Activated CD8-positive, alpha-beta memory T cell treated with anti-CD3 and anti-CD28 coated beads for 24 hours (primary cell): ENCODE data around the gene PTPN4.

ENCODE experiments used
- DNase-seq: peaks from one replicate; pipeline ENCODE4 v3.0.0-alpha.2; 2020

The PTPN4 gene

DNA sequence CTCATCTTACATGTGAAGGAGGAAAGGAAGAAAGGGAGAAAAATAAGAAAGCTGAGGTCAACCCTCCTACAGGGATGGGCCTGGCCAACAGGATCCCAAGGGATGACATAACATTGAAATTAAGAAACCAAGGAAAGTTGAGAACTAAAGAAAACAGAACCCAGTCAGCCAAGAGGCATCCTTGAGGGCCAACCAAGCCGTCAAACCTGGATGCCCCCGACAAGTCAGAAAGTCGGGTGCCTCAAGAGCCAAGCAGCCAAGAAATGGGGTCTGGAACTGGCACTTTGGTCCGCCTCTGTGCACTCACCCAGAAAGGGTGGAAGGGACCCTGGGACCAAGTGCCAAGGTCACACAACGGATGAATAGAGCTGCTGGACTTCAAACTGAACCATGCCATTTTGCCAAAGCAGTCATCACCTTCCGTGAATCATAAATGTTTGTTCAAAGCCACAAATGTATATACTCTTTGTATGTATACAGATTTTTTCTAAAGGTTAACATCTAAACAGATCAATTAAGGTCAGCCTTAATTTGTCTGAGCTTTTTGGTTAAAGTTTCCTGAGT, 27.0 kb upstream of the PTPN4 start:
- DNase-seq = peak; percentile 46

DNA sequence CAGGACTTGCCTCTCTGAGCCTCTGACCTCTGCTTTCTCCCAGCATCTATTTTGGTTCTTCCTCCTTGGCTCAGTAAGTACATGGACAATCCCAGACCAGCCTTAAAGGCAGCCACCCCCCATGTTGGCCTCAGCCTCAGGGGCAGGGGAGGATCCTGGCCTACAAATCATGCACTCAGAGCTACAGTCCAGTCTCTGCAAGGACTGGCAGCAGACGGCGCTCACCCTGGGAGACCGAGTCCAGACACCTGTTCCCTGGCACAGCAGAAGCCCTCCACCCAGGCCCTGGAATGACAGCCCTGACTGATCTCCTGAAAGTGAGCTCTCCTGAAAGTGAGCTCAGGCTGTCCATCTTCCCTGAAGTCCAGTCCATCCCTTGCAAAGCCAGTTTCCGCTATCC, 25.7 kb upstream of the PTPN4 start:
- DNase-seq = peak; percentile 19

DNA sequence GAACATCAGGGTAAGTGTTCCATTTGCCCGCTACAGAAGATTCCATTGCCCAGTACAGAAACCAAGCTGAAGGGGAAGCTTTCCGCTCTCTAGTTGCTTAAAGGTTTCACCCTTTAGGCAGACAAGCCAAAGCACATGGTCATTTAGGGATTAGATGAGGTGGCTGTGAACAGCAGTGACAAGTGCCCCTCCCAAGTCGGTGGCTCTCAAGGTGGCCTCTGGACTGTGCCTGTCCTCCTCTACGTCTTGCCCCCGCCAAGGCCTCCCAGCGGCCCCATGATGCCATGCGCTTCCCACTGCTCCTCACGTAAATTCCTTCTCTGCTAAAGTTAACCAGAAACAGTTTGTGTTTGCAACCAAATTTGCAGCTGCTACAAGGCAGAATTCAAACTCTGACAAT, 24.2 kb upstream of the PTPN4 start:
- peak; percentile 30 for DNase-seq

DNA sequence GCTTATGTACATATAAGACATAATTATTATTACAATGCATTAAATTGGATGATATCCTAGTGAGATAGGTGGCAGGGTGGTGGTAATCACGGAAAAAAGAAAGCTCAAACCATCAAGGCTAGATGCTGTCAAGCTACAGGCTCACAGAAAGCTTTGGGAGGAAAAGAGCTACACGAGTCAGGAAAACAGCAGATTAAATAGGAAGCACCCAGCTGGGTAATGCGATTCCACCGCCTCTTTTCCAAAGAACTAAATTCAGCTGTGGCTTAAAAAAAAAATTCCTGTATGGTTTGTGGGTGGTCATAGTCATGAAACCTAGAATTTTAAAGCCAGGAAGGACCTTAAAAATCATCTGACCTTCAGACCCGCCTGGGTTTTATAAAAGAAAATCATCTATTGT, 23.7 kb upstream of the PTPN4 start:
- peak; percentile 3 for DNase-seq

DNA sequence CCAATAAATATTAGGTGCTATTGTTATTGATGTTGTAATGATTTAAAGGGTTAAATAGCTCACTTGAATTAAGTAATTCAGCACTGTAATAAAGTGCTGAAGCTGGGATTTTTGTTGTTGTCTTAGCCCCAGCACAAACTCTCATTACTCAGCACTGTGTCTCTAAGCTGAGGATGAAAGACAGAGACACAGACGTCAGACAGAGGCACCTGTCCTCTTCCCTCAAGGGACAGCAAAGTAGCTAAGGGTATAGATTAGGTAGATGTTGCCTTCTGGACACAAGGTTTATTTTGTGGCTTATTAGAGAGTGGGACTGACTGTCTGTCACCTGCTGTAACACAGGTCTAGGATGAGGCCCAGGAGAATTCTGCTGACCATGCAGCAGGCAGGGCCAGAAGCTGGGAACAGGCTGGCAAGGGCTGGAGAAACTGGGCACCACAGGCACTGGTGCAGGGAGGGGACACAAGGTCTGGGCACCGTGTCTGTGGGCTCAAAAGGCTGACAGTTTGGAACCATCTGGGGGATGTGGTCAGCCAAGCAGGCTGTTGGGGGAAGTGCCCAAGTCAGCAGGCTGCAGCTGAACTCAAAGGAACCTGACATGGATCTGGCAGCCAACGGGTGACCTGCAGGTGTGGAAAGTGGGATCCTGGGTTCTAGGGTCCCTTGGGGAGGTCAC, 20.0 kb upstream of the PTPN4 start:
- peak; percentile 24 for DNase-seq

DNA sequence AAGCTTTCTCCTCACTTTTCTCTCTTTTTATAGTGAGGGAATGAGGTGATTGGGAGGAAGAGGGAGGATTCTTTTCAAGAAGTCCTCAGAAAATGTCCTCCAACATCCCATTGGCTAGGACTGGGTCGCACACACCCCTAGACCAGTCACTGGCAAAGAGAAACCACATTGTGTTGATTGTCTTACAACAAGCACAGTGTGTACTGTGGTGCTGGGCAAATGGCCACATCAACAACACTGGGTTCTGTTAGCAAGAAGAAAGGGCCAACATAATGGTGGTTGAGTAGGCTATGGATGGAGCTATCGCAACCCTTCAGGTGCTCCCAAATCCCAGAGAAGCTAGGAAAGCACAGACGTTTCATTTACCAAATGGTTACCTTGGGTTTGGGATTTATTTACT, 18.7 kb upstream of the PTPN4 start:
- DNase-seq = no peak

DNA sequence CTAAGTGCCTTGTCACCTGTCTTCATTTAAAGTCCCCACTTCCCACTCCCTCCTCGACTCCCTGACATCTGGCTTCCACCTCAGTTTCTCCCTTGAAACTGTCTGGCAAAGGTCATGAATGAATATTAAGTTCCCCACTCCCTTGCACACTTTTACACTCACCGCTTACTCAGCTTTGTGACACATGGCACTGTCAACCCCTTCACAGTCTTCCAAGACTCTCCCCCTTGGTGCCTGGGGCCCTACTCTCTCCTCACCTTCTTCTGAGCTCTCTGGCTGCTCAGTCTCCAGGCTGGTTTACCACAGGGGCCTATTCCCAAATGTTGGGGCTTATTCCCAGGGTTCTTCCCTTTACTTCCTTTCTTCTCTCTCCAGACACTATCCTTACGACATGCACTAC, 17.9 kb upstream of the PTPN4 start:
- DNase-seq = no peak

DNA sequence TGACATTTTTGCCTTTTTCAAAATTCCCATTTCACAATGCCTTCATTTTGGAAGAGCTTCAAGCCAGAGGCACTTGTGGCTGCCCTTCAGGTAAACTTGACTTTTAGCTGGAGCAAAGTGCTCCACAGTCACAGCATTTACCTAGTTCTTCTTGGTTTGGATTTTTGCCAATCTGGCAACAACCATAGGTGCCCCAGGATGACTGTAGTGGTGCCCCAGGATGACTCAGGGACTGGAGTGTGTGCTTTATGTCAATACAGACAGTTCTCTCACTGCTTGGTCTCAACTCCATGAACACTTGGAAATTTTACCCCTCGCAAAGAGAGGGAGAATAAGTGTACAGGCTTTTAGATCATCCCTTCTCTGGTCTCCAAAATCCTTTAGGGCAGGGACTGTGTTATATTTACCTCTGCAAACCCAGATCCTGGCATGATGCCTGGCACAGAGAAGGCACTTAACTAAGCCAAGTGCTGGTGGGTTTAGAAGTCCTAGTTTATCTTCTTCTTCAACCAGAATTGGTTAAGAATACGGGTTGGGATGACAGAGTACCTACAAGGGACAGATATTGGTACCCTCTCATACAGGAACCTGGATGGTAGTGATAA, 15.3 kb upstream of the PTPN4 start:
- no peak for DNase-seq

DNA sequence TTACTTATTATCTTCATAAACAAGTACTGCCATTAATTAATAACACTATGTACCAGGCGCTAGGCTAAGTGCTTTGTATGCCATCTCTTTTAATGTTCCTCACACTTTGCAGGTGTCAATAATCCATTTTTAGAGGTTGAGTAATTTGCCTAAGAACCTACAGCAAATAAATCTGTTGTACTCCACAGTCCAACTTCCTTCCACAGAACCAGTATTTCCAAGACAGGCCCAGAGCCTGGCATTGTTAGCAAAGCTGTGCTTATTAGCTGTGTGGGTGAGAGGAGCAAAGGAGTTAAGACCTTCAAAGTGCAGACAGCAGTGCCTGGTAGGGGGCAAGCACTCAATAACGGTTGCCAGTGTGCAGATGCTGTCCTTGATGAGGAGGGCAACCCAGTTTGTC, 14.2 kb upstream of the PTPN4 start:
- DNase-seq = no peak

DNA sequence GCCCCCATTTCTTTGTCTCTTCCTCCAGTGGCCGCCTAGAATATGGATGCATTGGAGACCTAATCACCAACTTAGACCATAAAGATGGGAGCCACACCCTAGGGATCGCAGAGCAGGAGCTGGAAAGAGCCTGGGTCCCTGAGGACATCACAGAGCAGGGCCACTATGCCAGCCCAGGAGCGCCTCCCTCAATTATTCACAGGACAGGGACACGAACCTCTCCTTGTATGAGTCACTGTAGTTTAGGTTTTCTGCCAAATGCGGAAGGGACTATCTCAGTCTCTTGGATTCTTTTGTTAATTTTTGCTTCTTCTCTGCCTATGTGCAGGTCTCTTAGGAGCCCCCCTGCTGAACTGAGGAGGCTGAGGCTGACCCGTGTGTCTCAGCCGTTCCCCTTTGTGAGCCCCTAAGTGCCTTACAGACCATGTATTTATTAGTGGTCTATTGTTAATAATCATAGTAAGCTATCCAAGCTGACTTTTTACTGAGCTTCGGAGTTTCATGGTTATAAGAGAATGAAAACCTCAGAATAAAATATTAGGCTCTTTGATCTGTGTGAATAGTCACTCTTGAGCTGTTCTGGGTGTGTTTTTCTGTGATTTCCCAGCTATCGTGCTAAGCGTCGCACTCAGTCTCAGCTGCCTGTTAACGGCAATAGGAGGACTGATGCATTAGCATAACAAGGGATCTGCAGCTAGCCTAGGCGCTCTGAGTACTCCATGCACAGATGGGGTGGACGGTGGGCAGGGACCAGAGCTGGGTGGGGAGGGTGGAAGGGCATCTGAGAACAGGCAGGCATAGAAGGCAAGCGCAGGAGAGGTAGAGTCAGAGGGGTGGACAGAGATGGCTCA, 12.7 kb upstream of the PTPN4 start:
- DNase-seq = no peak

DNA sequence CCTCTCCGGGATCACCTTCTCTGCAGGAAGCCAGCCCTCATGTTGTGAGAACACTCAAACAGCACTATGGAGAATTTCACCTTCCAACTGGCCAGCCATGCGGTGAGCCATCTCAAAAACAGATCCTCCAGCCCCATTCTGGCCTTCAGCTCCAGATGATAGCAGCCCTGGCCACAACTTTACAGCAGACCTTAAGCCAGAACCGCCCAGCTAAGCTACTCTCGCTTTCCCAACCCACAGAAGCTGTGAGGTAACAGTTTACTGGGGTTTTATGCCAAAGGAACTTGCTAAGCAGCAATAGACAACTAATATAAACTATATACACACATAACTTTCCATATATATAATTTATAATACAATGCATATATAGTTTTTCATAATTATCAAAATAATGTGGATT, 11.6 kb upstream of the PTPN4 start:
- DNase-seq = no peak

DNA sequence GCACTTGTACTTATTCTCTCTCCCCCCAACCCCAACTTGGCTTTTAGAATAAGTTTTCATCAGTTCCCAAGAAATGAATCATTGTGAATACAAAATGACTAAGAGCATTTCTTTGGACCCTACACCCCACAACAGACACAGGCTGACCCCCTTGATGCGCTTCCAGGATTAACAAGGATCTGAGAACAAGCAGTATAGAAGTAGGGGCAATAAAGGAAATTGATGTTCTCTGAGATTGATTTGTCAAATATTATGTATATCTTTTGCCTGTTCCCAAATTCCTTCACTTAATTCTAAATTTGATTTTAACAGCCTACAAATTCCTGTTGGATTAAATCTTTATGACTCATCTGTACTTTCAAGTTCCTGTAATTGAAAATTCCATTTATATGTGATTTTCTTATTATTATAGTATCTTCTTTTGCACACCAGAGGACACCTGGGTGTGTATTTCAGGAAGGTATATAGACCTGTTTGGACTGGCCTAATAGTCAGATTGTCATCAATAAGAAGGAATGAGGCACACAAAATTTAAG, 10.2 kb upstream of the PTPN4 start:
- DNase-seq = no peak

DNA sequence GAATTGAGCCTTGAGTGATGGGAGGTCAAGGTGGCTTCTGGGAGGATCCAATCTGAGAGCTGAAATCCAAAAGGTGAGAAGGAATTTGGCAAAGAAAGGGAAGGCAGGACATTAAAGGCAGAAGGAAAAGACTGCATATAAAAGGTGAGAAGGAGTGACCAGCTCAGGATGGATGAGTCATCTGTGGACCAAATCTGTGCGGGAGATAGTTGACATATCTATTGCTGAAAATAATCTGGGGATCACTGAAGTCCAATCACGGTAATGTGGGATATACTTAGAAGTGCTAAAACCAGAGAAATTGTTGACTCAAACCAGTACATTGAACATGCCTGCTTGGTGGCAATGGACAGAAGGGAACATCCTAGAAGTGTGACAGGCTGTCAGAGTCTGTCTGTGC, 8.0 kb upstream of the PTPN4 start:
- DNase-seq = no peak

DNA sequence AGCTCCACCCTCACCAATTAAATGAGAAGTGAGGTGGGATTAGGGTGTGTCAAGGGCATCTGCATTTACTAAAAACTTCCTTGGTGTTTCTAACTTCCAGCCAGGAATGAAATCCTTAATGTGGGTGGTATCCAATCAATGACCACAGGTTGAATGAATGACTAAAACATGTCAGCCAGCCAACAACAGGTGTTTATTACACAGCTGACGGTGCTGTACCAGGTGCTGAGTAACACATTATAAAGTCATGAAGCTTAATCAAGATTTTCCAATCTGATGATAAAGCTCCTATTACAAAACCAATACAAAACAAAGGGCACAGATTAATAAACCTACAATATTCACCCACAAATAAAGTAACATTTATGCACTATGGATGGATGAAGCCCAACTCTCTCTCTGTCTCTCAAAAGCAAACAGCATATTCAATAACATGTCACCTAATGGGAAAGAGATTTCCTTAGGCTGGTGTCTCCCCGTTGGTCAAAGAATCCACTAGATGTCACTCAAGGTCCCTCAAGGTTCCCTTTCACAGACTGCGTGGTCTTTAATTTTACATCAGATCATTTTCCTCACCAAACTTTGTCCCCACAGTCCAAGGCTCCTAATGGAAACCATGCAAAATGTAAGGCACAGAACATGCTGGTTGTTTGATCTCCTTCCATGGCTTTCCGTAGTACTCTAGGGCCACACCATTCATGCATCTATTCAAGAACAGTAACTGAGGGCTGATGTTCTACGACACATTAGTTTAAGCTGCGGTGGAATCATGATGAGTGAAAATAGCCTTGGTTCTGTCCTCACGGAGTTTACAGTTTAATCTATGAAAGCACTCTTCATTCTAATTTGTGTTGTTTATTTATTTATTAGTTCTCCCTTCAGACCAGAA, 6.4 kb upstream of the PTPN4 start:
- no peak for DNase-seq

DNA sequence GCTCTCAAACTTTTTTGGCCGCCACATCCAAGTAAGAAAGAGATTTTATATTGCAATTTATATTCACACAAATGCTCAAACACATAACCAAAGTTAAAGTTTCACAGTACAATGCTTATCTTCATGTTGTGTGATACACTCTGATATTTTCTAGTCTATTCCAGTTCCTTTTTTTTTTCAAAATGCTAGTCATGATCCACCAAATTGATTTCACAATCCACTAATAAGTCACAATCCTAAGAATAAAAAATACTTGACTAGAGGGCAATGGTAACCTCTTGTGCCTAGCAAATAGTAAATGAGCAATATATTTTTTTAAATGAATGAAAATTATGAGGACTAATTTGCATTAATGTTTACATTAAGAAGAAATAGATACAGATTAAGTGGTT, 5.8 kb upstream of the PTPN4 start:
- DNase-seq = no peak

DNA sequence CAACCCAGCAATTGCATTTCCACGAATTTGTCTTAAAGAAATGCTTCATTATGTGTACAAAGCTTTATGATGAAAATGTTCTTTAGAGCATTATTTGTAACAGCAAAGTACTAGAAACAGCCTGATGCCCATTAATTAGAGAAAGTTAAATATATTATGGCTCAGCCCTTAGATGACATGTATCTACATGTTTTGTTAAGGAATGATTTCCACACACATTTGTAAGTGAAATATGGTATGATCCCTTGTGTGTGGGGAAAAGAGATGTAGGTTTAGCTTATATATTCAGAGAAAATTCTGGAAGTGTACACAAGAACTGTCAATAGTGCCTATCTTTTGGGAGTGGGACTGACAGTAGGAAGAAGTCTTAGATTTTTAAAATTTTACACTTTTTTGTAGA, 3.8 kb upstream of the PTPN4 start:
- DNase-seq = no peak

DNA sequence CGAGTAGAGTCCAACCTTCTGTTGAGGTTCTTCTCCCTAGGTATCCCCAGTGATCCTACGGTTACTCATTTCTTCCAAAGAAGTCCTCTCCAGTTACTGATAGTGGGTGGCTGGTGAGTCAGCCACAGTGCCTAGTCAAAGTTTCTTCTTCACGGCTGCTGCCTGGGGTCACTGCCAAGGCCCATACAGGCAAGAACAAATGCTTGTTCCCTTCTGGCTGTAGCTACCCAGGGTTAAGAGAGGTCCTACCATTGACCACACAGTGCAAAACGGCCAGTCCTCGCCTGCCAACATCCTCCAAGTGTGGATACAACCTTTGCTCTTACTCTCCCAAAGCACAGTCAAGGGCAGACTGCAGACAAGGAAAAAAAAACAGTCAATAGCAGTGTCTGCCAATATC, 2.9 kb upstream of the PTPN4 start:
- peak; percentile 67 for DNase-seq

DNA sequence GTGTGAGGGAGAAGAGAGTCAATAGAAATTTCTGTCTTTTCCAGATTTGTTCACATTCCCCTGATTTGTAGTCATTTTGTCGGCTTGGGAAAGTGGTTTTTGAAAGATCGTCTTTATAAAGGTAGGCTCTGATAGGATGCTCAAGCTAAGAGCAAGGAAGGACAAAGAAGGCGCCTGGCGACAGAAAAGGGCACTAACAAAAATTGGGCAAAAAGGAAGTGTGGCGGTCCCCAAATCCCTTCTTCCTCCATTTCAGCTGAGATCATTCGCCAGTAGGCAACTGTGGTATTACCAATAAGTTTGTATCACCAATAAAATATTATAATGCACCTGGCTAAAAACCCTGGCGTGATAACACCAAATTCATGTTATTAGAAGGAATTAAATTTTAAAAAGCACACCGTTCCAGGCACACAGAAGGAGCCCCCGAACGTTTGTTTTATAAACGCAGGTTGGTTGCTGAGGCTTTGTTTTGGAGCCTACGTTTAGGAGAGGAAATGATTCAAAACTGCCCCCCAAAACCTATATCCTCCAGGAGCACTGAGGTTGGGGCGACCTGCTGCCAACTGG, 756 bp upstream of the PTPN4 start:
- DNase-seq = no peak

DNA sequence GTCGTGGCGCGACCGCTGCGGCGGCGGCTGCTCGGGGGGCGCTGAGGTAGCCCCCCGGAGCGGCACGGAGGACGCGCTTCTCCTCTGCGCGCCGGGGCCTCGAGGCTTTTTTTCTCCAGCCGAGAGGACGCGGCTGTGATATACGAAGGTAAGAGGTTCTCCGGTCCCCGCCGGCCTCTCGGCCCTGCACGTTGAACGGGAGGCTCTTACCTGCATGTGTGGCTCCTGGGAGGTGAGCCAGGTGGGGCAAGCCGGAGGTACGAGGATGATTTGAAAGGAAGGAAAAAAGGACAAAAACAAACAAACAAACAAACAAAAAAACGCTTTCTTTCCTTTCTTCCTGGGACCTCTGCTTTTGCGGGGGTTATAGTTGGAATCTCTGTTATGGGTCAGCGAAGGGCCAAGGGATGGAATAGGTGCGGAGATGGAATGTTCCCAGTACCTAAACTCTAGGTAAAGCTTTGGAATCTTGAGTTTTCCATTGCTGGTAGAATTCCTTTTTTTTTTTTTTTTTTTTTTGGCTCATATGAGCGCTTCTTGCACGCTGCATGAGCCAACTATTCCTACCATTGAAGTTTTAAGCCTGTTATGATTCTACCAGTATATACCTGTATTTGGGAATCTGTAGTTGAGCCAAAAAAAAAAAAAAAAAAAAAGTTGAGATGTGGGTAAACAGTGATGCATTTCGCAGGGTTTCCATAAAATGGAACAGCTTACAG, 674 bp downstream of the PTPN4 start:
- no peak for DNase-seq

DNA sequence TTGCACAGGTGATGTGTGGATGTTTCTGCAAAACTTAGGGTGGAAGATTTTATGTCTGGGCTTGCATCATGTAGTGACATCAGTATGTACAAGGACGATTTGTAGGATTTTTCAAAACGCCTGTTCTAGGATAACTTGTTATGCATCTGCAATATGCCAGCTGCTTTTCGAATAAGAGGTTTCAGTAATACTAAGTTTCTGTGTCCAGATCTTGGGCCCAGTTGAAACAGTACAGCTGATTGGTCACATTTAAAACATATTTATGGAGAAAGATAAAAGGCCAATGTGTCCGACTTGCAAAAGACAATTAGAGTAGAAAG, 1.2 kb downstream of the PTPN4 start:
- DNase-seq = no peak

DNA sequence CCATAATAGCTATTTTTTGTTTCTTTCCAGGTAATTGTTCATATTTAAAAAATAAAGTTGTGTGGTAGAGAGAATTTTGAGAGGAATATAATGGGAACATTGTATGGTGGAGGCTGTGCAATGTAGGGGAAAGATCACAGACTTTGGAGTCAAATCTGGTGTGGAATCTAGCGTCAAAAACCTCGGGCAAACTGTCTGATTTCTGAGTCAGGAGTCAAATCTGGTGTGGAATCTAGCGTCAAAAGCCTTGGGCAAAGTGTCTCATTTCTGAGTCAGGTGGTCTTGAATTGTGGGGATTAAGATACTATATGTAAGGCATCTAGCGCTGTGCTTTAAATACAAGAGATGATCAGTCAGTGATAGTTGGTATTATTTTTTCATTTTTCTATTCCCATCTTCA, 5.1 kb downstream of the PTPN4 start:
- no peak for DNase-seq
